DOHH2 (cell line): ENCODE measurements around the gene CACNA2D3.

Source experiments
- CTCF ChIP-seq: fragments of 200-600 bp; sonication (generic); IDR thresholded peaks from one replicate; pipeline ENCODE4 v1.5.1; 2014; ENCODE audit warnings: antibody characterized with exemption, mild to moderate bottlenecking, low read depth, low read length; ENCODE audit not compliant: poor library complexity, severe bottlenecking
- EZH2phosphoT487 ChIP-seq: fragments of 200-600 bp; sonication (generic); IDR thresholded peaks from 2 replicates; pipeline ENCODE4 v1.6.1; 2017; ENCODE audit warnings: borderline replicate concordance, mild to moderate bottlenecking, antibody characterized with exemption, low read length, moderate library complexity, mixed read lengths

- TF ChIP-seq CTCF (no peak), EZH2phosphoT487 (no peak)
Measured at GRCh38 chr3:54593653-54594052, 471.3 kb downstream of the CACNA2D3 start.
